CMK (cell line): ENCODE measurements around the gene PODNL1.
A peak's percentile ranks its signal among the peaks of the same experiment; 100 is the strongest.
"Not testable (repeated sequence)": the region's sequence is repeated elsewhere in the genome, so short reads cannot be mapped to it uniquely, and the experiment has no call there.

Experiments used
- DNase-seq: peaks from one replicate; pipeline ENCODE4 v3.0.0-alpha.2; 2010; ENCODE audit warnings: low read depth

The PODNL1 gene

DNA sequence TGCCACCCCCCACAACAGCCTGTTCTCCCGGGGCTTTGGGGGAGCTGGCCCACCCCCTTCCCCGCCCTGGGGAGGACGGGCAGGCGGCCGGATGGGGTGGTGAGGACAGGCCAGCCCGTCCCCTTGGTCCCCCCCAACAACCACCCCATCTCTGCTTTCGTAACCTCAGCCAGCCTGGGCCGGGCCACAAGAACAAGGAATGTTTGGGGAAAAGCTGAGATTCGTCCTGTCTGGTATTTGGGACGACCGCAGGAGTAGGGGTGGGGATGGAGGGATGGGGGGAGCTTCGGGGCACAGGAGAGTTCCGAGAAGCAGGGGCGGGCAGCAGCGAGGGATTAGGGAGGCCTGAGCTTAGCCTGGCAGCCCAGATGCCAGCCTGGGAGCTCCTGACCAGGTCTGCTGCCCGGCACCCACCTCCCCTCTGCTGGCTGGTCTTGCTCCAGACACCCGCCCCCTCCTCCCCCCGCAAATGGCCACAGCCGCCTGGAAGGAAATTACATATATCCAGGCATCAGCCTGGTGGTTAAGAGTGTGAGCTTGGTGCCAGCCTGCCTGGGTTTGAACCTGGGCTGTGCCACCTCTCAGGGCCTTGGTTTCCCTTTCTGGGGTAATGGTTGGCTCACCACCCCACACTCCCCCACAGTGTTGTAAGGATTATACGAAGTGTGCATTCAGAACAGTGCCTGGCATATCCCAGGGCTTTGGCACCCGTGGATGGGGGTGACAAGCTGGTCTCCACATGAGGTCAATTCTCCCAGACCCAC is at the start of gene PODNL1:
Gene PODNL1, minus strand, starts transcription at position 117 of the 764 bp plus-strand sequence. CDS start 236 bp downstream, outside the sequence.
- no peak for DNase-seq

DNA sequence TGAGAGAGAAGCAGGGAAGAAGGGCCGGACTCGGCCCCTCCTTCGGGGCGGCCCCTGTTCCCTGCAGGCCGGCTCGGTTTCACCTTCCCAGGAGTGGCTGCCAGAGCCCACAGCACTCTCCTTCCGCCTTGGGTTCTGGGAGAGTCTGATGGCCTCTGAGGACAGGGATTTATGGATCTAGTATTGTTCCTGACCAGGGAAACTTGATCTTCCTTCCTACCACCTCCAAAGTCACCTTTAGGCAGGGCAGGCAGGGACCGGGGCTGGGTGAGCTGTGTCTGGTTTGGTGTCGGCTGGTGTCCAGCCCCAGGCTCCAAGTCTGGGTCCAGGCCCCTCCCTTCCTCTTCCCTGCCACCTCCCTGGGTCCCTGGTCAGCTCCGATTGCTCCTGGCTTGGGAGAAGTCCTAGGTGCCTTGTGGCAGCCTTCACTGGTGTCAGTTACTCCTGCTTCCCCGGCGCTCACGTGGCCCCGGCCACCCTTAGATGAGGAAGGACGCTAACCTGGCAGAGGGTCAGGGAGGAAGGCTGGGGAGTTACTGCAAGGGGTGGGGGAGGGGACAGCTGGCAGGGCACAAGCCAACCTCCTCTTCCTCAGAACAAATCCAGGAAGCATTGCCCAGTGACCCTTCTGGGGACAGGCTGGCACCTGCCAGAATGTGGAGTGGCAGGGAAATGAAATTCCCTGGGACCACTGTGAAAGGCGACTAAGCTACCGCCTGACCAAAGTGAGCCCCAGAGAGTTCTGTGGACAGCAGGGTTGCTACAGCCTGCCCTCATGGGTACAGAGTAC is 49.1 kb upstream of the PODNL1 start:
- peak; percentile 61 for DNase-seq

- peak; percentile 93 for DNase-seq
Measured at GRCh38 chr19:13986348-13986904, 48.2 kb upstream of the PODNL1 start.

GRCh38 chr19:13985771-13986347 is 47.6 kb upstream of the PODNL1 start:
- no peak for DNase-seq

GRCh38 chr19:13984875-13985741 is 46.9 kb upstream of the PODNL1 start:
- no peak for DNase-seq

- DNase-seq = no peak
Measured at GRCh38 chr19:13984186-13984585, 46.0 kb upstream of the PODNL1 start.

GRCh38 chr19:13983213-13983889 is 45.1 kb upstream of the PODNL1 start:
- no peak for DNase-seq

- DNase-seq = no peak
Measured at GRCh38 chr19:13982773-13983172, 44.6 kb upstream of the PODNL1 start.

DNA sequence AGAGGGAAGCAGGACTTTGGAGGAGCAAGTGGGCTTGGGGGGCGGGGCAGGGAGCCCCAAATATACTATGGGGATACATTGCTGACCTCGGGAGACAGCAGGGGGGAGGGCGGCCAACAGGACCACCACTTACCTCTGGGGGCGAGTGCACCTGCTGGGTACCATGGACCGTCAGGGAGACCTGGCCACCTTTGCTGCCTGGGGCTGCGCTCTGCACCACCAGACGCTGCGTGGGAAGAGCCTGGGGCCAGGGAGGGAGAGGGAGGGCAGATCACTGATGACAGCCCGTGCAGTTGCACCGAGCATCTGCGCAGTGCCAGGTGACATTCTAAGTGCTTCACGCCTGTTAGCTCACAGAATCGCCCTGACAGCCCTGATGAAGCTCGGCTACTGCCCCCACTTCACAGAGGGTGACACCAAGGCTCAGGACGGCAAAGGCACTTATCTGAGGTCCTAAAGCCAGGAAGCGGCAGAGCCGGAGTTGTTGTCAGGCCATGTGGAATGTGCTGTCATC is 43.8 kb upstream of the PODNL1 start:
- no peak for DNase-seq

DNA sequence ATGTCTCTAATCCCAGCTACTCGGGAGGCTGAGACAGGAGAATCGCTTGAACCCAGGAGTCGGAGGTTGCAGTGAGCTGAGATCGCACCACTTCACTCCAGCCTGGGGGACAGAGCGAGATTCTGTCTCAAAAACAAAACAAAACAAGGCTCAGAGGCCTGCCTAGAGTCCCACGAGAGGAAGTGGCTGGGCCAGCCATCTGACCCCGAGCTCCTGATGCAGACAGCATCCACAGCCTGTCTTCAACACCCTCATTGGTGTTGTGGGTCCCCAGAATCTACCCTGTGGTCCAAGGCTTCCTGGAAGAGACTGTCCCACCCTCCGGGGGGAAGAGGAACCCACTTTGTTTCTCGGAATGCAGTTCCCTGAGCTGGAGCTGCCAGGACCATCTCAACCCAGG is 43.2 kb upstream of the PODNL1 start:
- DNase-seq = no peak

- no peak for DNase-seq
Measured at GRCh38 chr19:13981021-13981420, 42.8 kb upstream of the PODNL1 start.

GRCh38 chr19:13980340-13980739 is 42.1 kb upstream of the PODNL1 start:
- DNase-seq = no peak

GRCh38 chr19:13979686-13980085 is 41.5 kb upstream of the PODNL1 start:
- DNase-seq = no peak

DNA sequence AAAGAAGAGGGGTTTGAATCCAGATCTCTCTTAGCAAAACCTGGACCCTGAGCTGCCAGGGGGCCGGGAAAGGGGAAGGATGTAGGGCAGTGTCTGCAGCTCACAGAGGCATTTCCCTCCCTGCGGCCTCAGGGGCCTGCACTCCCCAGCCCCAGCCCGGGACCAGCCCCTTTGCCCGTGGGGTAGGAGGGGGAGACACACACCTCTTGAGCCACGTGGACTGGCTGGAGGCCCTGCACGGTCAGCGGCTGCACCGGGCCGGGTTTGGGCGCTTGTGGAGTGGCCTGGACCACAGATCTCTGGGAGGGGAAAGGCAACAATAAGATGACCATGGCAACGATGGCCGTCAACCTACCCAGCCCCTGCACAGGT is 41.0 kb upstream of the PODNL1 start:
- no peak for DNase-seq

DNA sequence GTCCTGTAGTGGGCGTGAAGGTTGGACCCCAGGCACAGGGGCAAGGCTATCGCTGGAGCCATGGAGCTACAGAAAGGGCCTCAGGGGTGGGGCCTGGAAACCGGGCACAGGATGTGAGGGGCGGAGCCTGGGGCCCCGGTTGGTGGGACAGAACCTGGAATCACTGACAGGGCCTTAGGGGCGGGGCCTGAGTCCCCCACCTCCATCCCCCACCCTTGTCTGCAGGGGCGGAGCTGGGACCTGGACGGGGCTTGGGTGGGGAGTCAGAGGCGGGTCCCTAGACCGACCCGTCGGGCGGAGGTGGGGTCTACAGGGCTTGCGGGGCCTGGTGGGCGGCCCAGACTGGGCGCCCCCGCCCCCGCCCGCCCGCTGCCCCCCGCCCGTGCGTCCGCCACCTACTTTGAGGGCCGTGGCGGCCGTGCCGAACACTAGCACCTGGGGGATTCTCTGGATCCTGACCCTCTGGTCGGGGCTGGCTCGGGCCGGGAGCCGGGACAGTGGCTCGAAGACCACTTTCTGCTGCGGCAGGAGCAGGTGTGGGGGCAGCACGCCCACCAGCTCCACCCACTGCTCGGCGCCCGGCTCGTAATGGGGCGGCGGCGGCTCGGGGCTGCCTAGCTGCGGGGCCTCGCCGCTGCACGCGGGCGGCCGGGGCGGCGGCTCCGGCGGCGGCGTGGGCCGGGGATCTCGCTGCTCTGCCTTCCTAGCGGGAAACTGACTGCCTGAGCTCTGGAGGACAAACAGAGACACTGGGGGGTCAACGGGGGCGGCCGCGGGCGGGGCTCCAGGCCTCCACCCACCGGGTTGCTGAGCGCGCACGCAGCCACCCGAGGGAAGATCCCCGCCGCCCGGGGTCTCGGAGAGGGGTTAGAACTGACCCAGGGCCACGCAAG is 40.4 kb upstream of the PODNL1 start:
- peak; percentile 96 for DNase-seq

DNA sequence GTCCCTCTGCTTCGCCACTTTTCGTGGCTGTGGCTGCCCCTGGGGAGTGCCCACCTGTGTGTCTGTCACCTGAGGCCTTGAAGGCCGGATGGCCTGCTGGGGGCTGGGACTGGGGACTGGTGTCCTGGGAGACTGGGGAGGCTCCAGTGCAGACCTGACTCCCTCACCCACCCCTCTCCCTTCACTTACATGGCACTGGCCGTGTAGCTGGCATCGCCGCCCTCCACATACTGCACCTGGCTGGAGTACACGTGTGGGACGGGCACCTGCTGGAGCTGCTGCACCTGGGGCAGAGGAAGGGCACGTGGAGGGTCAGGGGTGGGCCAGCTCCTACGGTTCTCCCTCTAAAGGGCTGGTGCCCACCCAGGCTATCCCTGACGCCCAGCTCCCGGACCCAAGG is 39.6 kb upstream of the PODNL1 start:
- no peak for DNase-seq

DNA sequence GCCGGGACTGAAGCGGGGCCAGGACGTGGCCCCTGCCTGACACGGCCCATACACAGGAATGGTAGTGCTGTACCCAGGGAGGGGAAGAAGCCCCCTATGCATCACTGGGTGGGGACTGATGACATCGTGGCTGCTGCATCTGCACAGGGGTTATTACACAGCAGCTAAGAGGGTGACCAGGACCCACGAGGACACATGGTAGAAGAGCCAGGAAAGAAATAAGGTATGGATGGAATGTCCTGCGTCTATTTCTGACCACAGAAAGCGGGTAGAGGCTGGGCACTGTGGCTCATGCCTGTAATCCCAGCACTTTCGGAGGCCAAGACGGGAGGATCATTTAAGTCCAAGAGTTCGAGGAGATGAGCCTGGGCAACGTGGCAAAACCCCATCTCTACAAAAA is 38.2 kb upstream of the PODNL1 start:
- no peak for DNase-seq

GRCh38 chr19:13975870-13976269 is 37.7 kb upstream of the PODNL1 start:
- no peak for DNase-seq

GRCh38 chr19:13974073-13974472 is 35.9 kb upstream of the PODNL1 start:
- DNase-seq = no peak

GRCh38 chr19:13973479-13973878 is 35.3 kb upstream of the PODNL1 start:
- not testable (repeated sequence) for DNase-seq
